Stimulated activated CD8-positive, alpha-beta memory T cell treated with anti-CD3 and anti-CD28 coated beads, Interleukin-4, amount 100 ng/mL, for 48 hours (primary cell): ENCODE data around the gene MLYCD.
A peak's percentile ranks its signal among the peaks of the same experiment; 100 is the strongest.

Source experiments
- DNase-seq: peaks from one replicate; pipeline ENCODE4 v3.0.0-alpha.2; 2020

Gene MLYCD

DNA sequence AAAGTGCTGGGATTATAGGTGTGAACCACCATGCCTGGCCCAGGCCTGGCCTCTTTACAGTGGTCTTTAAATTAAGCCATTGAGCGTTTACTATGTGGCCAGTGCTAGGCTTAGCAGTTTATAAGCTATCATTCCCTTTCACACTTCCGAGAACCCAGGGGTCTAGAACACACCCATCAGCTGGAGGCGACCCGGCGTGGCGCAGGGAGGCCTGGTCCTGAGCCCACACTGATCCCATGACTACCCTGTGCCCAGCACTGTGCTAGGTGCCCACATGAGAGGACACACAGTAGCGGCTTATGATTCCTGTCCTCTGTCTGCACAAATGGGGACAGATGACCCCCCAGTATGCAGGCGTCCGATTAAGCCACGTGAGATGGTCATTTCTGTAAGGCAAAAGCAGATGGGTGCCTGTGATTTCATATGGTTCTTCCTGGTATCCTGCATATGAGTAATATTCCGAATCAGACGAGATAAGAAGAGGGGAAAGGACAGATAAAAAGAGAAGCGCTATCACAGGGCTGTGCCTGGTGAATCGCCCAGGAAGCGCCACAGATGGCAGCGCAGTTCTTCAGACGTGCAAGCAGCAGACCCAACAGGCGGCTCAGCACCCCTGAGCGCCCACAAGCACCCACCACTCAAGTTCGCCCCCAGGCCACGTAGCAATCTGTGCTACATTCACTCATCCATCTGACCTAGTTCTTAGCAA, 59.4 kb downstream of the MLYCD start:
- no peak for DNase-seq

DNA sequence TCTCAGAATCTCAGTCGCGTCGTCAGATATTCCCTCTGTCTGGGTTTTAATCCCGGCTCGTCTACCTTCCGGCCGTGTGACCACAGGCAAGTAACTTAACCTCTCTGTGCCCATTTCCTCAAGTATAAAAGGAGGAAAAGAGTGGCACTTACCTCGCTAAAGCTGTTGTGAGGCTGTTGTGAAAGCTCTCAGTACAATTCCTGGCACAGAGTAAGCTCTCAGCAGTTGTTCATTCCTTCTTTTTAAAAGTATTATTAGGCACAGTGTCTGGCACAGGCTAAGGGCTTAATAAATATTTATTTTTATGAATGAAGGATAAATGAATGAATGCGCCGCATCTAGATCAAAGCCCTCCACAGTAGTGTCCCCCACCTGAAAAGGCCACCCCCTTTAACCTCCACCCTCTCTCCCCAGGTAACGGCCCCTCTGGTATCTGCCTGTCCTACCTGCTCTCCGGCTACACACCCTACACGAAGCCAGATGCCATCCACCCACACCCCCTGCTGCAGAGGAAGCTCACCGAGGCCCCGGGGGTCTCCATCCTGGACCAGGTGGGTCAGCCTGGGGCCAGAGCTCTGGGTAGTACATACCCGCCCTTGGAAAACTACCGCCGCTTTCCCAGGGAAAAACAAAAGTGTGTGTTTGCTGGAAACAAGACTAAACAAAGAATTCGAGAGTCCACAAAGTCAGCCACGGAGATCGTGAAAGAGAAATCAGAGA, 60.1 kb downstream of the MLYCD start:
- DNase-seq = no peak

DNA sequence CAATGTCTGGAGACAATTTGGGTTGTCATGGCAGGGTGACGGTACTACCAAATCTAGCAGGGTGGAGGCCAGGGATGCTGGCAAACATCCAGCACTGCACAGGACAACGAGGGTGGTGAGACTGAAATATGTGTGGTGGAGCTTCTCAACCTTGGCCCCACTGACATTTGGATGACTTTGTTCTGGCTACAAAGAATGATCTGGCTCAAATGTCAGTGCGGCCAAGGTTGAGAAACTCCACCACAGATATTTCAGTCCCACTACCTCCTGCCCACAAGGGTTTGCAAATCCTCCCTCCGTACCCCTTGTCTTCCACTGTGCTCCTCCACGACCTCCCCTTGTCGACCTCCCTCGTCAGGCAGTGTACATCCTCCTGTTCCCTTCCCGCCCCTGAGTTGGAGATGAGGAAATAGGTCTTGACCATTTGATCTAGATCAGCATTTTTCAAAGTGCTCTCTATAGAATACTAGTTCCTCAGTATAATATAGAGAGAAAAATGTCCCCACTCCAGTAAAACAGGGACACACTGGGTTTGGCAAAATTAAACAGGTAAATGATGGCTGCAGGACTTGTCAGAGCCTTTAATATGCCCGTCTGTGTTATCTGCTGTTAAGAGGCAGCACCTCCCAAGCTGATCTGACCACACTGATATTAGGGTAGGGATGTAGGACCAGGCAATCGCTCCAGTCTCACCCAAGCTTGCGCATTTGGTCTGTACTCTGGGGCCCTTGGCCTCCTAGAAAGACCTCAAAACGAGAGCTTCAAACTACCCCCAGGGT, 60.9 kb downstream of the MLYCD start:
- DNase-seq = no peak

DNA sequence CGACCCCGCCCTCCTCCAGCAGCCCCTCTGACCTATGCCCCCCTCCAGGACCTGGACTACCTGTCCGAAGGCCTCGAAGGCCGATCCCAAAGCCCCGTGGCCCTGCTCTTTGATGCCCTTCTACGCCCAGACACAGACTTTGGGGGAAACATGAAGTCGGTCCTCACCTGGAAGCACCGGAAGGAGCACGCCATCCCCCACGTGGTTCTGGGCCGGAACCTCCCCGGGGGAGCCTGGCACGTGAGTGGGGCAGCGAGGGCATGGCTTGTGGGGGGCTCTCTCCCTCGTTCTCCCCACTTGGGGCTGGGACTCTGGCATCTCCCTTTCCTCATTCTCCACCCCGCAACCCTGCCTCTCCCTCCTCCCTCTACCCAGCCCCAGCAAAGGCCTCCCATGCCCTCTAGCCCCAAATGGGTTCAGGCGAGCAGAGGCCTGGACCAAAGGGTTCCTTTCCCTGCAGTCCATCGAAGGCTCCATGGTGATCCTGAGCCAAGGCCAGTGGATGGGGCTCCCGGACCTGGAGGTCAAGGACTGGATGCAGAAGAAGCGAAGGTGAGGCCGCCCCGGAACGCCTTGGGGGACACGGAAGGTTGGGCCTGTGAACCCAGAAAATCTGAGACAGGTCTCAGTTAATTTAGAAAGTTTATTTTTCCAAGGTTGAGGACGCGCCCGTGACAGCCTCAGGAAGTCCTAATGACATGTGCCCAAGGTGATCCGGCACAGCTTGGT, 61.8 kb downstream of the MLYCD start:
- no peak for DNase-seq

DNA sequence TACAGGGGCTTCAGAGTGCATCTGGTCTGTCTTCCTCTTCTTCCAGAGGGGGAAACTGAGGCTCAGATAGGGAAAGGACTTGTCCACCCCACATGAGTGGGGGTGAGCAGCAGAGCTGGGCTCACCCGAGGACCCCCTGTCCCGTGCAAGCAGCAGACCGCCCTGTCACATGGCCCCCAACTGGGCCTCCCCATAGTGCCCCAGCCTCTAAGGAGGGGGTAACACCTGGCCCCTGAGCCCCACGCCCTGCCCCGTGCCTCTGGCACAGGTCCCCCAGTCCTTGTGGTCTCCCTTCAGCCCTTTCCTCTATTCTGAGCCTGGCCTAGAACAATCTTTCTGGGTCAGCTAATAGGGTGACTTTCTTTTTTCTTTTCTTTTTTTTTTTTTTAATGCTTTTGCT, 62.7 kb downstream of the MLYCD start:
- no peak for DNase-seq

DNA sequence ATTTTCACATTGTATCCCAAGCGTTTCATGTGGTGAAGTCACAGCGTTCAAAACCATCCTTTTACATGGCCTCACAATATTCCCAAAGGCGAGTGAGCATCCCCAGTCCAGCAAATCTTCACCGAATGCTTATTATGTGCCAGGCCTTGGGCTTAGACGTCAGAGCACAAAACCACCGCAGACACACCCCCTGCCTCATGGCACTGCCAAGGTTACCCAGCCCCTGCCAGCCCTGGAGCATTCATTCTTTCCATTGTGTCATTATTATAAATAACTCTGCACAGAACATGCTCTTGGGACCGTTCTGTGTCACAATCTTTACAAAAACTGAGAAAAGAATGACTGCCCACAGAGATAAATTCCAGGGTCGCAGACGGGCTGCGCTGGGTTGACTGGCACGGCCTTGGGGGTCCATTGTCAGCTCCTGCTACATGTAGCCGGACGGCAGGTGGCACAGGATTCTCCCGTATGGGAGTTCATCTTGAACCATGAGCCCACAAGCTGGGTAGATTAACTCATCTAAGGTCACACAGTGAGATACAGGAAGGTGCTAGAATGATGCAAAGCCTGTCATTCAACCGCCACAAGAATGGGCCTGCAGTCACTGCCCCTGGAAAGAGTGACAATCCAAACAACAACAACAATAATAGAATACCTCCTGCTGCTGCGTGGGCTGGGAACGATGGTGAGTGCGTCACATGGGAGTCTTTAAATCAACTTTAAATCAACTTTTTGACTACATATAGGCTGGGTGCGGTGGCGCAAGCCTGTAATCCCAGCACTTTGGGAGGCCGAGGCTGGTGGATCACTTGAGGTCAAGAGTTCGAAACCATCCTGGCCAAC, 64.6 kb downstream of the MLYCD start:
- no peak for DNase-seq

DNA sequence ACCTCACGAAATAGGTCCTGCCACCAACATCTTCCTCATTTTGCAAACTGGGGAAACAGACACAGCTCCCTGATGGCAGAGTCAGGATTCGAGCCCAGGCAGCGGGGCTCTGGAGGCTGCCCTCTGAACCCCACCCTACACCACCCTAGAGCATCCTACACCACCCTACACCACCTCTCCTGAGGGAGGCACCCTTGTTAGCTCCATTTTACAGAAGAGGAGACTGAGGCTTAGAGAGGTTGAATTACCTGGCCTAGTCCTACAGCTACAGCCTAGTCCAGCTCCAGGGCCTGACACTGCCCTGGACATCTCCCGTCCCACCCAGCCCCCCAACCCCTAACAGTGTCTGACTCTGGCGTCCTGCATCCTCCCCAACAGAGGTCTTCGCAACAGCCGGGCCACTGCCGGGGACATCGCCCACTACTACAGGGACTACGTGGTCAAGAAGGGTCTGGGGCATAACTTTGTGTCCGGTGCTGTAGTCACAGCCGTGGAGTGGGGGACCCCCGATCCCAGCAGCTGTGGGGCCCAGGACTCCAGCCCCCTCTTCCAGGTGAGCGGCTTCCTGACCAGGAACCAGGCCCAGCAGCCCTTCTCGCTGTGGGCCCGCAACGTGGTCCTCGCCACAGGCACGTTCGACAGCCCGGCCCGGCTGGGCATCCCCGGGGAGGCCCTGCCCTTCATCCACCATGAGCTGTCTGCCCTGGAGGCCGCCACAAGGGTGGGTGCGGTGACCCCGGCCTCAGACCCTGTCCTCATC, 65.9 kb downstream of the MLYCD start:
- DNase-seq = no peak

DNA sequence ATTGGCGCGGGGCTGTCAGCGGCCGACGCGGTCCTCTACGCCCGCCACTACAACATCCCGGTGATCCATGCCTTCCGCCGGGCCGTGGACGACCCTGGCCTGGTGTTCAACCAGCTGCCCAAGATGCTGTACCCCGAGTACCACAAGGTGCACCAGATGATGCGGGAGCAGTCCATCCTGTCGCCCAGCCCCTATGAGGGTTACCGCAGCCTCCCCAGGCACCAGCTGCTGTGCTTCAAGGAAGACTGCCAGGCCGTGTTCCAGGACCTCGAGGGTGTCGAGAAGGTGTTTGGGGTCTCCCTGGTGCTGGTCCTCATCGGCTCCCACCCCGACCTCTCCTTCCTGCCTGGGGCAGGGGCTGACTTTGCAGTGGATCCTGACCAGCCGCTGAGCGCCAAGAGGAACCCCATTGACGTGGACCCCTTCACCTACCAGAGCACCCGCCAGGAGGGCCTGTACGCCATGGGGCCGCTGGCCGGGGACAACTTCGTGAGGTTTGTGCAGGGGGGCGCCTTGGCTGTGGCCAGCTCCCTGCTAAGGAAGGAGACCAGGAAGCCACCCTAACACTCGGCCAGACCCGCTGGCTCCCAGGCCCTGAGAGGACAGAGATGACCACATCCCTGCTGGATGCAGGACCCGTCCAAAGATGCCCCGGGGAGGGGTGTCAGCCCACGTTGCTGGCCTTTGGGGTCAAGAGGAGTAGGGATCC, 66.7 kb downstream of the MLYCD start:
- no peak for DNase-seq

DNA sequence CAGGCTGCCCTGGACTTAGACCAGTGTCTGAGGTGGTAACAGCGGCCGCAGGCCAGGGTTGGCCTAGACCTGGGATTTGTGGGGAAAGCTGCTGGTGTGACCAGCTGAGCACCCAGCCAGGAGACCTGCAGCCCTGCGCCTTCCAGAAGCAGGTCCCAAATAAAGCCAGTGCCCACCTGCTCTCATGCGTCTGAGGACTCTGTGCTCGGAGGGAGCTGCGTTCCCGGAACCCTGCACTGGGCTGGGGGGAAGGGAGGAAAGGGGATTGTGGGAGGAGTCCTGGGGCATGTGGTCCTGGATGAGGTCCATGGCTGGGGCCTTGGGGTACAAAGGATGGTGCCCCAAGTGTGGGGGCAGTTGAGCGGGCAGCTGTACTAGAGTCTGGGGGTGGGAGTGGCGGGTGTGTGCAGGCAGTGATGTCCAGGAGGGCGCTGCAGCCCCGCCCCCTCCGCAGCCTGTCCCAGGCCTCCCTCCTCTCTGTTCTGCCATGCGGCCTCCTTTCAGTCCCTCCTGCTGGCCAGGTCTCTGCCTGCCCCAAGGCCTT, 67.3 kb downstream of the MLYCD start:
- DNase-seq = no peak

DNA sequence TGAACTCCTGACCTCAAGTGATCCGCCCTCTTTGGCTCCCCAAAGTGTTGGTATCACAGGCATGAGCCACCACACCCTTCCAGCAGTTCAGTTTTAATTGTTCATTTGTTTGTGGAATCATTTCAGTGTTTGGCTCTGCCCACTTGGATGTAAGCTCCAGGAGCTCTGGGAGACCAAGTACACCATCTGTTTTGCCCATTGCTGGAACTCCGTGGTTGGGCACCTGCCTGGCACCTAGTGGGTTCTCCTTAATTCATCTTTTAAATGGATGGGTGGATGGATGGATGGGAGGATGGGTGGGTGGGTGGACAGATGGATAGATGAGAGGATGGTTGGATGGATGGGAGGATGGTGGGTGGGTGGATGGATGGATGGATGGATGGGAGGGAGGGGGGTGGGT, 68.2 kb downstream of the MLYCD start:
- DNase-seq = no peak

DNA sequence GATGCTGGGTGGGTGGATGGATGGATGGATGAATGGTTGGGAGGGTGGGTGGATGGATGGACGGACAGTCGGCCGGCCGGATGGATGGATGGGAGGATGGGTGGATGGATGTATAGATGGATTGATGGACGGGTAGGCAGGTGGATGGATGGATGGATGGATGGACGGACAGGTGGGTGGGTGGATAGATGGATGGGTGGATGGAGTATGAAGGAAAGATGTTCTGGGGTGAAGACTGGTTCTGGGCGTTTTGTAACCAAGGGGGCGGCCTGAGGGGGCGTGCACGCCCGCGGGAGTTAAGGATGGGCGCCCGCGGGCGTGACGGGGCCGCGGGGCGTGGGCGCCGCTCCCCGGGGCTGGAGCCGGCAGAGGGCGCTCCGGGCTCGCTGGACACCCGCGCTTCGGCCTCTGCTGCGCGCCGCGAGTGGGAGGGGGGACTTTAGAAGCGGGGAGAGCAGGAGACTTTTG, 69.0 kb downstream of the MLYCD start, which contains the start of gene NECAB2:
NECAB2 (plus strand) TSS at position 407 of the 468 bp plus-strand sequence. CDS start 405 bp downstream, outside the sequence.
- peak; percentile 61 for DNase-seq

DNA sequence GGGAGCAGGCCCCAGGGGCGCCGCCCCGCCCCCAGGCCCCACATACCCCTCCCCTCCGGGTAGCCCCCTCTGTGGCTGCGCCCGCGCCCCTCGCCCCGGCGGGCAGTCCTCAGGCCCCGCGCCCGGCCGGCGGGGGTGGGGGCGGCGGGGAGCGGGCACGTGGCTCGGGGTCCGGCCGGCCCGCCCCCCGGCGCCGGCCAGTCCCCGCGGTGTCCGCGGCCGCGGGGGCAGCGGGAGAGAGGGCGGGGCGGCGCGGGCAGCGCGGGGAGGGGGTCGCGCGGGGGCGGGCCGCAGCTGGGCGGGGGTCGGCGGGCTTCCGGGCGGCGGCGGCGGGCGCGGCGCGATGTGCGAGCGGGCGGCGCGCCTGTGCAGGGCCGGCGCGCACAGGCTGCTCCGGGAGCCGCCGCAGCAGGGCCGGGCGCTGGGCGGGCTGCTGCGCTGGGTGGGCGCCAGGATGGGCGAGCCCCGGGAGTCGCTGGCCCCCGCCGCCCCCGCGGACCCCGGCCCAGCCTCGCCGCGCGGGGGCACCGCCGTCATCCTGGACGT, 69.5 kb downstream of the MLYCD start:
- no peak for DNase-seq

DNA sequence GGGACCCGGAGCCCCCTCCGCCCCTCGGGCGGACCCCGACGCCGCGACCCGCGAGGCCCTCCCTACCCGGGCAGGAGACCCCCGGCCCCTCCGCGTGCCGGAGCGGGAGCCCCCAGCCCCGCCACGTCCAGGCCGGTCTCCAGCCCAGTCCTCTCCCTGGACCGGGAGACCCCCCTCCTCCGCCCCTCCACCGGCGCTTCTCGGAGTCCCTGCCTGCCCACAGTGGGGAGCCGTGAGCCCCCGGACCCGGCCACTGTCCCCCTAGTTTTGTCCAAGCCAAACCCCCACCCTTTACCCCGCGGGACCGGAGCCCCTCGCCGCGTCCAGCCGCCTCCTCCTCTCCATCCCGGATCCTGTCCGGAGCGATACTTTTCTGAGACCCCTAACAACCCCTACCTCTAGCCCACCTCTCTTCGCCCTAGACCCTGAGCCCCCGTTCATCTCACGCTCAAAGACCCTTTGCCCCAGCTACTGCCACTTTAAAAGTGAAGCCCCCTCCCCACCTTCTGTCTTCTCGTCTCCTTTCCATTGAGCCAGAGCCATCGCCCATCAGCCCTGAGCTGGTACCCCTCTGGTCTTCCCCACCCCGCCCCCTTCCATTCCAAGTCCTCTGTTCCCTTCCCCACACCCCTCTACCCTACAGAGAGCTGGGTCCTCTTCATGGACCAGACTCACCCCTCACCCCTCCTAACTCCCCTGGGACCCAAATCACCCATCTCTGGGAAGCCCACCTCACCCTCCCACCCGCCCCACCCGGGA, 70.2 kb downstream of the MLYCD start:
- DNase-seq = no peak

DNA sequence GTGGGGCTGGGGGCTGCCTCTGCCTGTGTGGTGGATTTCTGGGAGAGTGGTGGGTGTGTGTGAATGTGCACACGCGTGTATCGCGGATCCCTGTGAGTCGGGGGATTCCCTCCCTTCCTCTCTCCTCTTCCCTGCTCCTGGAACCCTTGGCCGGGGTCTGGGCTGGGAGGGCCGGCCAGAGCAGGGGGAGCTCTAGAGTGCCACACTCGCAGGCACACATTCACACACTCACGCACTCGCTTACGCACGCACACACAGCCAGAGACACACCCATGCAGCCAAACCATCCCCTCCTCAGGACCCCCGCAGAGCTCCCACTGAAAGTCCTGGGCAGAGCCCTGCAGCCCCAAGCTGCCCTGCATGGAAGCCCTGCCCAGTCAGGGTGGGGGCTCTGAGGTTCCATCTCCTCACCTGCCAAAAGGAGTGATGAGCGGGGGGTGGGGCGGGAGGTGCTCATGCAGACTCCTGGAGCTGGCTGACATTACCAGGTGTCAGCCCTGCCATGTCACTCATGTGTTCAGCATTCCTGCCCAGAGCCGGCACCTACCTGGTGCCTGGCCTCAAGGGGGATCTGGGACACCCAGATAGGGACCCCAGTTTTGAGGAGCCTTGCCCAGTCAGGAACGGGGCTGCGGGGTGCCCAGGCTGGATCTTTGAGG, 71.0 kb downstream of the MLYCD start:
- DNase-seq = no peak

DNA sequence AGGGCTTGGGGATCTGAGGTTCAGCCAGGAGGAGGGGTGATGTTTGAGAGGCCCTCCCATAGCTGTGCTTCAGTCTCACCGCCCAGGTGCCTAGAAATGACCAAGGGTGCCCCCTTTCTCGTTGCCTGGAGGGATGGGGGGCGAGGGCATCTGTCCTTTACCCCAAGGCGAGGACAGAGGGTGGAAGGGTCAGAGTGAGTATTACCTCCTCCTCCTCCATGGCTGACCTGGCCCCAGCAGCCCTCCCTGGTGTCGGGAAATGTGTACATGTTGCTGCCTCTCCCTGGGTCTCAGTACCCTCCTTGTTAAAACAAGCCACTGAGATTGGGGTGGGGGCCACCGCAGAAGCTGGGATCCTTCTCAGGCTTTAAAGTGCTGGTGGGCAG, 71.5 kb downstream of the MLYCD start:
- DNase-seq = no peak

DNA sequence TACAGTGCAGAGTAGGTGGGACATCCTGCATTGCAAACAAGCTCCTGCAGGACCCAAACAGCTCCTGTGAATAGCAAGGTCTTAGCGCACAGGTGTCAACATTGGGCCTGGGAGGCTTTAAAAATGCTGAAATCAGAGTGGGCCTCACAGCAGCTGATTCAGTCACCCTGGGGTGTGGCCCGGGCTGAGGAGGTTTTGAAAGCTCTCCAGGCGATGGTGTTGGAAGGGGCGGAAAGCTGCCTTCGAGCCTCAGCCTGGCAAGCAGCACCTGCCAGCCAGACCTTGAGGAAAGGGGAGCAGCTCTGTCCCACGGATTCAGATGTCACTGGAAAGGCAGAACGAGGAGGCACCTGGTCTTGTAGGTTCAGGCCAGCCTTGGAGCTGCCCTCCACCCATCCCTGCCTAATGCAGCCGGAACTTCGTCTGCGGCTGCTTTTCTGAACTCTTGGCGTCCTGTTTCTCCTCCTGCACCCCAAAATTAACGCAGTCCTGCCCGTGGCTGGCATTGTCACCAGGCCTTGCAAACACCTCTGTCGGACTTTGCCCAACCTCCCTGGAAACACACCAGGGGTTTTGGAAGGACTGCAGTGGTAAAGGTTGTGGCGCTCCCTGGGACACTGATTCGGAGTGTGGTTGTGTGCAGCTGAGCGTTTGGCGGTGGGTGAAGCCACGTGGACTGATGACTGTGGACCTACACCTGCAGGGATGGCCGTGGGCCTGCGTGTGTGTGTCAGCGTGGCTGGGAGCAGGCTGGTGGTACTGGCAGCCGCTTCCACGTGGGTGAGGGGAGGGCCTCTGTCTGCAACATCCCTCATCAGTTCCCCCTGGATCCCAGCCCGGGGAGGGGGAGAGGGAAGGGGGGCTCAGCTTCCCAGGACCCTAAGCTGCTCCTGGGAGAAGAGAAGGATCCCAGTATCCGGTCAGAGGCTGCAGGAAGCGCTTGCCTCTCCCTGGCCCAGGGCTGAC, 72.5 kb downstream of the MLYCD start:
- DNase-seq = no peak

DNA sequence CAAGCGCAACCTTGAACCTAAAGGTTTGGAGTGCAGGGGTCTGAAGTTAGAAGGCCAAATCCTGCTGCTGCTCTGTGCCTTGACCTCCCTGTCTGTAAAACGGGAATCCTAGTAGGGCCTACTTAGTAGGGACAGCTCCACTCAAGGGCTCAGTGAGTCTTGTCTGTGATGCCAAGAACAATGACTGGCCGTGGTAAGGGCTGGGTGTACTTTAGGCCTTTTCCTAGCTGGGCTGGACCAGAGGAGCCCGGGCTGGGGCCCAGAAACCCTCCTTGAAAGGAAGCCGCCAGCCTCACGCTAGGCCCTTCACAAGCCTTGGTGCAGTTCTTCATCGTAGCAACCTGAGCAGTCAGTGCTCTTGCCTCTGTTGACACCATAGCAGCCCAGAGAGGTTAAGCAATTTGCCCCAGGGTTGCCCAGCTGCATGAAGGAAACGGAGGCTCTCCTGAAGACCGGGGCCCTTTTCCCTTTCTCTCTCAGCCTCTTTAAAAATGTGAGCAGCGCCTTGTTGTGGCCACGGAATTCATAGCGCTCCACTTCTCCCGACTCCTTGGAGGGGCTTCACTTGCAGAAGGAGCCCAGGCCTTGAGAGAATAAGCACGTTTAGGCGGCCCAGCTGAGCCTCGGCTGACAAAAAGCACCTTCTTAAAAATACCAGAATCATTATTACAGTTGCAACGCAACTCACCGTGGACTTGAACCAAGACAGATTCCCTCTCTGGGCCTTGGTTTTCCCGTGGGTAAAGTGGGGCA, 73.5 kb downstream of the MLYCD start:
- DNase-seq = no peak
